ENCODE data around the gene BUD23. TPM values are rescaled to one million over a fixed set of nuclear protein-coding genes. Genes with fewer than 3 reads are reported as not detected.
A peak's percentile ranks its signal among the peaks of the same experiment; 100 is the strongest.

Gene BUD23
- total and polyA plus RNA-seq, 9 of the 15 experiments (the other 6 are each of a cell fraction or from before 2014, with no cell fraction given) = 79.5 to 270 (median 150) TPM

GRCh38 chr7:73738612-73739386, 55.4 kb downstream of the BUD23 start, which contains the start of gene ABHD11 (continued):
- TF ChIP-seq SPI1 (IDR thresholded peaks at IDR 0.05; ENCODE audit: borderline replicate concordance, low read depth, low read length) = no peak
- no peak for TF ChIP-seq ZNF253 (CRISPR knock-in tag; conservative IDR thresholded peaks at IDR 0.05)
- no peak for TF ChIP-seq TCF15 (CRISPR knock-in tag; IDR thresholded peaks at IDR 0.05)
- peak; percentile 68 for TF ChIP-seq ATF4 (CRISPR knock-in tag; IDR thresholded peaks at IDR 0.05)
- TF ChIP-seq ARID3A (IDR thresholded peaks at IDR 0.05; ENCODE audit: borderline replicate concordance, low read depth, low read length) = no peak
- TF ChIP-seq USF1 (CRISPR knock-in tag; IDR thresholded peaks at IDR 0.05) = no peak
- TF ChIP-seq SP2 (IDR thresholded peaks at IDR 0.05; ENCODE audit: extremely low read depth, low read depth, low read length, poor library complexity, severe bottlenecking) = no peak
- TF ChIP-seq U2AF1 (optimal IDR thresholded peaks at IDR 0.05; ENCODE audit: low read depth, low read length) = peak; percentile 28
- TF ChIP-seq TAF1 (IDR thresholded peaks at IDR 0.05; ENCODE audit: control insufficient read depth, extremely low read depth, insufficient read depth, low read length, severe bottlenecking) = peak; percentile 71
- no peak for TF ChIP-seq TARDBP (IDR thresholded peaks at IDR 0.05)
- TF ChIP-seq TCFL5 (CRISPR knock-in tag; conservative IDR thresholded peaks at IDR 0.05) = no peak
- TF ChIP-seq ZFPM2 (CRISPR knock-in tag; IDR thresholded peaks at IDR 0.05) = peak; percentile 48; the same call in 1 of the 2 replicates
- no peak for TF ChIP-seq MLLT1 (IDR thresholded peaks at IDR 0.05)
- no peak for TF ChIP-seq ZNF224 (CRISPR knock-in tag; IDR thresholded peaks at IDR 0.05)
- TF ChIP-seq ZHX1 (conservative IDR thresholded peaks at IDR 0.05; ENCODE audit: low read length) = no peak
- peak in 1 of 3 experiments; percentile 62 for TF ChIP-seq YY1 (IDR thresholded peaks at IDR 0.05; ENCODE audit: borderline replicate concordance in 1 of 3, control insufficient read depth in 1 of 3, extremely low read depth in 1 of 3, insufficient read depth in 3 of 3, insufficient read length in 1 of 3, insufficient replicate concordance in 2 of 3, low read depth in 1 of 3, low read length in 2 of 3)
- TF ChIP-seq ZNF644 (tag; IDR thresholded peaks at IDR 0.05; ENCODE audit: low read depth) = no peak
- TF ChIP-seq ZNF232 (CRISPR knock-in tag; IDR thresholded peaks at IDR 0.05) = no peak; the same call in 1 of the 2 replicates
